H9 (cell line): ENCODE results near the gene LARP7. TPM values are rescaled to one million over a fixed set of nuclear protein-coding genes. Genes with fewer than 3 reads are reported as not detected.

Source experiments
- DNase-seq: peaks from one replicate; pipeline ENCODE4 v3.0.0-alpha.2; 2017
- H2AFZ ChIP-seq: one replicate; pipeline ENCODE4 v1.6.1; 2013; ENCODE audit warnings: mild to moderate bottlenecking, low read length, control low read depth, moderate library complexity
- H2AK5ac ChIP-seq: 2 replicates; pipeline ENCODE4 v1.6.1; 2013; ENCODE audit warnings: low read length, control low read depth, mixed read lengths; ENCODE audit not compliant: insufficient read length
- H2BK120ac ChIP-seq: one replicate; pipeline ENCODE4 v1.6.1; 2013; ENCODE audit warnings: low read depth, mild to moderate bottlenecking, low read length, control low read depth, inconsistent platforms; ENCODE audit not compliant: poor library complexity, severe bottlenecking
- H2BK12ac ChIP-seq: 2 replicates; pipeline ENCODE4 v1.6.1; 2013; ENCODE audit warnings: low read length, control low read depth, mixed read lengths, low read depth; ENCODE audit not compliant: insufficient read length
- H2BK15ac ChIP-seq: 2 replicates; pipeline ENCODE4 v1.6.1; 2013; ENCODE audit warnings: low read depth, low read length, control low read depth
- H2BK20ac ChIP-seq: one replicate; pipeline ENCODE4 v1.6.1; 2013; ENCODE audit warnings: low read depth, mild to moderate bottlenecking, low read length, control low read depth, inconsistent platforms; ENCODE audit not compliant: poor library complexity, severe bottlenecking
- H2BK5ac ChIP-seq: 2 replicates; pipeline ENCODE4 v1.6.1; 2013; ENCODE audit warnings: low read length, control low read depth, mixed read lengths; ENCODE audit not compliant: insufficient read length
- H3K14ac ChIP-seq: 2 replicates; pipeline ENCODE4 v1.6.1; 2013; ENCODE audit warnings: low read length, control low read depth; ENCODE audit not compliant: insufficient read depth
- H3K18ac ChIP-seq: 2 replicates; pipeline ENCODE4 v1.6.1; 2013; ENCODE audit warnings: low read depth, mild to moderate bottlenecking, mixed read lengths, low read length, control low read depth; ENCODE audit not compliant: insufficient read length
- H3K23ac ChIP-seq: 2 replicates; pipeline ENCODE4 v1.6.1; 2013; ENCODE audit warnings: low read length, control low read depth, mixed read lengths, low read depth; ENCODE audit not compliant: insufficient read length
- H3K23me2 ChIP-seq: 2 replicates; pipeline ENCODE4 v1.6.1; 2013; ENCODE audit warnings: low read depth, mild to moderate bottlenecking, mixed read lengths, low read length, control low read depth; ENCODE audit not compliant: insufficient read length, poor library complexity, severe bottlenecking
- H3K27ac ChIP-seq: 2 replicates; pipeline ENCODE4 v1.5.1; 2013; ENCODE audit warnings: low read length, control low read depth, mixed read lengths, low read depth; ENCODE audit not compliant: insufficient read length
- H3K27me3 ChIP-seq: 2 replicates; pipeline ENCODE4 v1.6.1; 2013; ENCODE audit warnings: low read length, control low read depth, inconsistent platforms; ENCODE audit not compliant: insufficient read depth
- H3K4ac ChIP-seq: 2 replicates; pipeline ENCODE4 v1.6.1; 2013; ENCODE audit warnings: low read depth, mild to moderate bottlenecking, control low read depth, inconsistent platforms, low read length, moderate library complexity
- H3K4me1 ChIP-seq: 2 replicates; pipeline ENCODE4 v1.6.1; 2013; ENCODE audit warnings: low read length, control low read depth, inconsistent platforms; ENCODE audit not compliant: insufficient read depth
- H3K4me2 ChIP-seq: 2 replicates; pipeline ENCODE4 v1.6.1; 2013; ENCODE audit warnings: low read length, control low read depth, mixed read lengths; ENCODE audit not compliant: insufficient read length, insufficient read depth
- H3K56ac ChIP-seq: 2 replicates; pipeline ENCODE4 v1.6.1; 2013; ENCODE audit warnings: low read depth, mild to moderate bottlenecking, mixed read lengths, low read length, control low read depth; ENCODE audit not compliant: insufficient read length
- H3K79me1 ChIP-seq: 2 replicates; pipeline ENCODE4 v1.6.1; 2013; ENCODE audit warnings: low read depth, mild to moderate bottlenecking, moderate library complexity, low read length, control low read depth, inconsistent platforms; ENCODE audit not compliant: insufficient read depth, poor library complexity, severe bottlenecking
- H3K79me2 ChIP-seq: 2 replicates; pipeline ENCODE4 v1.6.1; 2013; ENCODE audit warnings: low read length, control low read depth, inconsistent platforms; ENCODE audit not compliant: insufficient read depth
- H3K9ac ChIP-seq: 2 replicates; pipeline ENCODE4 v1.6.1; 2013; ENCODE audit warnings: low read length, control low read depth, mixed read lengths; ENCODE audit not compliant: insufficient read length; ENCODE audit errors: extremely low read depth
- H3K9me3 ChIP-seq: one replicate; pipeline ENCODE4 v1.6.1; 2013; ENCODE audit warnings: low read depth, low read length, inconsistent platforms; ENCODE audit not compliant: control insufficient read depth
- H3T11ph ChIP-seq: one replicate; pipeline ENCODE4 v1.6.1; 2013; ENCODE audit warnings: mild to moderate bottlenecking, low read length, control low read depth, inconsistent platforms
- H4K20me1 ChIP-seq: one replicate; pipeline ENCODE4 v1.6.1; 2013; ENCODE audit not compliant: control insufficient read depth, insufficient read length, insufficient read depth
- H4K5ac ChIP-seq: 2 replicates; pipeline ENCODE4 v1.6.1; 2013; ENCODE audit warnings: low read depth, mild to moderate bottlenecking, mixed read lengths, low read length, control low read depth; ENCODE audit not compliant: insufficient read length
- H4K8ac ChIP-seq: replicated peaks from 2 replicates; pipeline ENCODE4 v1.6.1; 2013; ENCODE audit warnings: low read length, control low read depth, mixed read lengths, low read depth; ENCODE audit not compliant: insufficient read length
- H4K91ac ChIP-seq: 2 replicates; pipeline ENCODE4 v1.6.1; 2013; ENCODE audit warnings: low read depth, mild to moderate bottlenecking, moderate library complexity, mixed read lengths, low read length, control low read depth; ENCODE audit not compliant: insufficient read length
- H3K27ac Mint-ChIP-seq, 3 experiments: 2 replicates in 2 of 3; 3 replicates in 1 of 3; pipeline ENCODE4 v1.8.0; 2020 to 2021; ENCODE audit warnings: mixed read lengths in 3 of 3, mild to moderate bottlenecking in 1 of 3, moderate library complexity in 1 of 3
- H3K27me3 Mint-ChIP-seq: 2 replicates; pipeline ENCODE4 v1.8.0; 2021; ENCODE audit warnings: low read depth, mild to moderate bottlenecking, moderate library complexity, mixed read lengths
- H3K36me3 Mint-ChIP-seq, 3 experiments: 2 replicates in 2 of 3; 3 replicates in 1 of 3; pipeline ENCODE4 v1.8.0; 2020 to 2021; ENCODE audit warnings: low read depth in 3 of 3, mixed read lengths in 3 of 3; ENCODE audit not compliant: insufficient read depth in 1 of 3
- H3K4me1 Mint-ChIP-seq, 2 experiments: 2 replicates each; pipeline ENCODE4 v1.8.0; 2020; ENCODE audit warnings: mixed read lengths in 2 of 2
- H3K4me3 Mint-ChIP-seq, 2 experiments: 2 replicates in 1 of 2; 3 replicates in 1 of 2; pipeline ENCODE4 v1.8.0; 2020 to 2021; ENCODE audit warnings: mild to moderate bottlenecking in 2 of 2, mixed read lengths in 2 of 2, moderate library complexity in 1 of 2
- H3K9me3 Mint-ChIP-seq, 2 experiments: 2 replicates in 1 of 2; 3 replicates in 1 of 2; pipeline ENCODE4 v1.8.0; 2020; ENCODE audit warnings: mild to moderate bottlenecking in 2 of 2, mixed read lengths in 2 of 2, moderate library complexity in 1 of 2
- CTCF ChIP-seq: fragments of 200-600 bp; sonication (generic); conservative IDR thresholded peaks from 3 replicates; pipeline ENCODE4 v1.8.0; 2021; ENCODE audit warnings: antibody characterized with exemption, mild to moderate bottlenecking
- total RNA-seq: library from RNA; stranded (reverse); gene quantifications from 2 replicates; pipeline ENCODE4 v1.2.1, GENCODE V29; 2021

Gene LARP7
- total RNA-seq, 1 experiment from 2014 or later, result 37.0 TPM

GRCh38 chr4:112589206-112589605 lies 47.7 kb upstream of the LARP7 start:
- no peak overlapping the region for H3K4me3 Mint-ChIP-seq
- H3K9ac ChIP-seq, result no peak overlapping the region

More at GRCh38 chr4:112589206-112589605, 47.7 kb upstream of the LARP7 start:
- no peak for TF ChIP-seq CTCF
- Histone ChIP-seq H3K14ac (no peak overlapping the region), H2BK20ac (no peak overlapping the region), H2BK5ac (no peak overlapping the region), H3K4me1 (no peaks in the 10 kb centered on the region), H3T11ph (no peak overlapping the region), H3K27me3 (no peaks in the 10 kb centered on the region), H3K4me2 (no peak overlapping the region), H4K8ac (no peak overlapping the region), H3K56ac (no peak overlapping the region), H3K23ac (no peak overlapping the region), H3K23me2 (no peaks in the 10 kb centered on the region), H2AFZ (no peak overlapping the region), H3K18ac (no peak overlapping the region), H2BK15ac (no peak overlapping the region), H3K4ac (no peak overlapping the region), H4K5ac (no peak overlapping the region), H3K79me1 (no peaks in the 10 kb centered on the region), H4K20me1 (no peaks in the 10 kb centered on the region), H4K91ac (no peak overlapping the region), H3K27ac (no peak overlapping the region), H2AK5ac (no peak overlapping the region), H2BK120ac (no peak overlapping the region), H3K79me2 (no peaks in the 10 kb centered on the region), H2BK12ac (no peak overlapping the region), H3K9me3 (no peaks in the 10 kb centered on the region)
- H3K9me3 Mint-ChIP-seq, result no peaks in the 10 kb centered on the region
- no peak for DNase-seq
- no peaks in the 10 kb centered on the region for H3K4me1 Mint-ChIP-seq
- H3K27ac Mint-ChIP-seq, result no peak overlapping the region
- no peaks in the 10 kb centered on the region for H3K27me3 Mint-ChIP-seq
- H3K36me3 Mint-ChIP-seq, result peaks cover 13 to 46% (median 37%) of the 10 kb centered on the region in 3 experiments; a peak in 6 of 7 replicates
